ENCODE measurements around the gene CADM4.
"Not testable (repeated sequence)": the region's sequence is repeated elsewhere in the genome, so short reads cannot be mapped to it uniquely, and the experiment has no call there.

CADM4 gene

GRCh38 chr19:43639519-43640423 is at the start of gene CADM4:
CADM4 (minus strand) TSS chr19:43639850; CDS start chr19:43639790, 60 bp downstream.
- DNase-seq (ENCODE audit: low read depth) = no peak

- no peak for DNase-seq (ENCODE audit: low read depth)
These were observed 48.5 kb upstream of the CADM4 start for GRCh38 chr19:43688059-43688701.

GRCh38 chr19:43687660-43687997 is 48.0 kb upstream of the CADM4 start:
- DNase-seq (ENCODE audit: low read depth) = no peak

- DNase-seq (ENCODE audit: low read depth) = no peak
These were observed 44.7 kb upstream of the CADM4 start for GRCh38 chr19:43684326-43684725.

- no peak for DNase-seq (ENCODE audit: low read depth)
These were observed 44.3 kb upstream of the CADM4 start for GRCh38 chr19:43683905-43684304.

- no peak for DNase-seq (ENCODE audit: low read depth)
These were observed 43.4 kb upstream of the CADM4 start for GRCh38 chr19:43682824-43683661.

GRCh38 chr19:43682269-43682668 is 42.6 kb upstream of the CADM4 start:
- DNase-seq (ENCODE audit: low read depth) = not testable (repeated sequence)

GRCh38 chr19:43681821-43682220 is 42.2 kb upstream of the CADM4 start:
- DNase-seq (ENCODE audit: low read depth) = no peak

GRCh38 chr19:43678512-43679261 is 39.0 kb upstream of the CADM4 start:
- DNase-seq (ENCODE audit: low read depth) = no peak

GRCh38 chr19:43675906-43676305 is 36.3 kb upstream of the CADM4 start:
- DNase-seq (ENCODE audit: low read depth) = no peak

- no peak for DNase-seq (ENCODE audit: low read depth)
These were observed 35.7 kb upstream of the CADM4 start for GRCh38 chr19:43675269-43675879.

GRCh38 chr19:43674596-43674995 is 34.9 kb upstream of the CADM4 start:
- no peak for DNase-seq (ENCODE audit: low read depth)

- DNase-seq (ENCODE audit: low read depth) = no peak
These were observed 34.5 kb upstream of the CADM4 start for GRCh38 chr19:43674183-43674582.

GRCh38 chr19:43673637-43674036 is 34.0 kb upstream of the CADM4 start:
- DNase-seq (ENCODE audit: low read depth) = no peak

GRCh38 chr19:43672061-43672679 is 32.5 kb upstream of the CADM4 start:
- no peak for DNase-seq (ENCODE audit: low read depth)

- DNase-seq (ENCODE audit: low read depth) = peak; percentile 86
These were observed 28.9 kb upstream of the CADM4 start for GRCh38 chr19:43668406-43669109.

GRCh38 chr19:43667876-43668405 is 28.3 kb upstream of the CADM4 start:
- no peak for DNase-seq (ENCODE audit: low read depth)

GRCh38 chr19:43667126-43667875 is 27.7 kb upstream of the CADM4 start:
- no peak for DNase-seq (ENCODE audit: low read depth)

GRCh38 chr19:43664018-43664417 is 24.4 kb upstream of the CADM4 start:
- DNase-seq (ENCODE audit: low read depth) = no peak
